GM19099 (cell line): ENCODE measurements around the gene NELL2.

ENCODE experiments used
- POLR2A ChIP-seq: IDR thresholded peaks from 3 replicates; pipeline ENCODE4 v1.6.1; 2011; ENCODE audit warnings: low read depth; ENCODE audit not compliant: insufficient read length; ENCODE audit errors: extremely low read depth

The NELL2 gene

GRCh38 chr12:44626883-44627282 is 249.2 kb downstream of the NELL2 start:
- TF ChIP-seq POLR2A, result no peak

GRCh38 chr12:44618946-44619345 is 257.2 kb downstream of the NELL2 start:
- TF ChIP-seq POLR2A, result no peak

DNA sequence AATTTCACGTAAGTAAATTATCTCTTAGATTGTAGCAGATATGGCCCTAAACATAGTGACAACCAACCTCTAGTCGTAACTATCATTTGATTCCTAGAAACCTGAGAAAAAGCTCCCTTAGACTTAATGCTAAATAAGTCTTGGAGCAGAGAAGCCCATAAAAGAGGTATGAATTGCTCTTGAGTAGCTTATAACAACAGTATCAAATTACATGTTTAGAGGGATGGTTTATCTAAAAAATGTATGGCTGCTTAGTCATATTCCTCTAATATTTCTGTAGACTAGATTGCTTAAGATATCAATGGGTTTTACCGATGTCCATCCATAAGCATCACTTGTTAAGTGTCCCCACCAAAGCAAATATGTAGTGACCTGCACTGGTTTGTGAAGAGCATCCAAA is 259.7 kb downstream of the NELL2 start:
- TF ChIP-seq POLR2A, result no peak

DNA sequence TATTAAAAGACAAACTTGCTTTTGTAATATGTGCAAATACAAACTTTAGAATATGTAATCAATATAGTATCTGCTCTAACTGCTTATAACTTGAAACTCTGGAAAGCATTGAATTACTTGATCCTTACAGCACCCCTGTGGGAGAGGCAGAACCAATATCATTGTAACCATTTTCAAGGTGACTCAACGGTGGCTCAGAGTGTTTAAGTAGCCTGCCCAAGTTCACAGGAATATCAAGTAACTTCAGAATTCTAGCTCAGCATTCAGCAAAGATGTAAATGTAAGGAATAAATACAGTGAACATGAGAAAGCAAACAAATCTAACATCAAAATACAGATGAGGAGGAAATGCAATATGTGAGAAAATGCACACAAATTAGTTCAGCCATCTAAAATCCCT is 264.6 kb downstream of the NELL2 start:
- no peak for TF ChIP-seq POLR2A

DNA sequence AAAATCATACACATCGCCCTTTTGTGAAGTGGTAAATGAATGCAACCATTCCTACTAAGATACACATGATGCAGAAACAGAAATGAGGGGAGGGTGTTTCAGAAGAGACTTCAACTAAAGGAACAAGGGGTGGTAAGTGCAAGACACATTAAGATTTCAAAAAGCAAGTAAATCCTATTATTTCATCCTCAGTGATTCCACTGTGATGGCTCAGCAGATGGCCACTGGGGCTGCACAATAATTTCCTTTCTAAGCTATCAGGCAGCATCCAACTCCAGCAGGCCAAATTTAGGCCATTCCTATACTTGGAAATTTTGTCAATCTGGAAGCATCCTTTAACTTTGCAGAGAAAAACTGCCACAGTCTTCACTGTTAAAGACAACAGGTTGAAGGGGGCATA is 272.4 kb downstream of the NELL2 start:
- TF ChIP-seq POLR2A, result no peak

DNA sequence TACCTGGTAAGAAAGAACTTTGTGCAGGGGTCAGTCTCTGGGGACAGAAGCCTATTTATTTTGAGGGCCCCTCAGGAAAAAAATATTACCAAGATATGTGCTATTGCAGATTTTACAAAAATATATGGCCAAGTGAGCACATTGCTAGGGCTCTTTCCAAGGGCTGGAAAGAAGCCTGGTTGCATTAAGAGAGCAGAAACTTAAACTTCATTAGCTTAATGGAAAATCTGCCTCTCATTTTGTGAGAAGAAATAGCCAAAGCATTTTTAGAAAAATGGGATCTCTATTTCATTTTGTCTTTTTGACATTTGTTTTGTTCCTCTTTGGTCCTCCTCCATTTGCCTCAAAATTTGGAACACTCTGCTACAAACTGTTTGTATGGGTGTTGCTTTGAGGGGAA is 283.5 kb downstream of the NELL2 start:
- no peak for TF ChIP-seq POLR2A

DNA sequence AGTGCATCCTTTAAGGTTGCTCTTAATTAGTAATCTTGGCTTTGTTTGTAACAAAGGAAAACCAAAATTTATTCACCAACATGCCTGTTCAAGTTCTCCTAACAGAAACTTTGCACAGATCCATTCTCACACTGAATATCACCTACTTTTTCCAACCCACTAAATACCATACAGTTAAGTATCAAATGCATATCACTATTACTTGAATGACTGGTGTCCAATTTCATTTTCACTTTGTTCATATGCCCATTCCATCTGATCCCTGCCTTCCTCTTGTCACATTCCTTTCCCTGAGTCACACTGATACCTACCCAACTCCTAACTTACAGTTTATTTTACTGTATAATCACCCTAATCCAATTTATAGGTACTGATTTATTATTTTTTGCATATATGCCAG is 286.4 kb downstream of the NELL2 start:
- TF ChIP-seq POLR2A, result no peak

- no peak for TF ChIP-seq POLR2A
Observed at GRCh38 chr12:44588651-44589050, 287.5 kb downstream of the NELL2 start.

DNA sequence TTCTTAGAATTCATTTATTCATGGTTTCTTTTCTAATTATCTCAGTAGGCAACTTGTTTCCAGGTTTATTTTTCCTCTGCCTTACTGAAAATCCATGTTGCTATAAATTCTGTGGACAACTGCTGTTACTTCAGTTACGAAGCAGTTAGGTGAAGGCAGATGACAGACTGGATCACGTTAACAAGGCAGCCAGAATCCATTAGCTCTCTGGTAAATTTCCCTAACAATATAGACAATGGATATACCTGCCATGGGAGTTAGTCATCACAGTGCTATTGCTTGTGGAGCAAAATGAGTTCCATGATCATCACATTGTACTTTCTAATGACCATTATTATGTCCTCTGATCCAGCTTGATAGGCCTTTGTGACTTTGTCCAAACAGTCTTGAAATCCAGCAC is 291.5 kb downstream of the NELL2 start:
- TF ChIP-seq POLR2A, result no peak

- no peak for TF ChIP-seq POLR2A
Observed at GRCh38 chr12:44582521-44582920, 293.6 kb downstream of the NELL2 start.

- no peak for TF ChIP-seq POLR2A
Observed at GRCh38 chr12:44581642-44582242, 294.4 kb downstream of the NELL2 start.

DNA sequence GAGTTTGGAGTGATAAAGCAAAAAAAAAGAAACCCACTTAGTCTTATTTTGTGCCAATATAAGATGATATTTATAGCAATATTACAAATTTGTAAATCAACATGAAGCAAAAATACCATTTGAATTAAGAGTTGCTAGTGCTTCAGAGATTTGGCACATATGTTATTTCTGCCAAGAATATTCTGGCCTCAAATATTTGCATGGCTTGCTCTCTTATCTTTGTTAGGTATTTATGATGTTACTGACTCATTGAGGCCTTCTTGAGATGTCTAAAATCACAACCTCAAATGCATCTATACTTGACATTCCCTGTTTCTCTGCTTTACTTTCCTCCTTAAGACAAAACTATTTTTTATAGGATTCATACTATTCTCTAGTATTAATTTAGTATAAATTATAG is 301.5 kb downstream of the NELL2 start:
- no peak for TF ChIP-seq POLR2A

DNA sequence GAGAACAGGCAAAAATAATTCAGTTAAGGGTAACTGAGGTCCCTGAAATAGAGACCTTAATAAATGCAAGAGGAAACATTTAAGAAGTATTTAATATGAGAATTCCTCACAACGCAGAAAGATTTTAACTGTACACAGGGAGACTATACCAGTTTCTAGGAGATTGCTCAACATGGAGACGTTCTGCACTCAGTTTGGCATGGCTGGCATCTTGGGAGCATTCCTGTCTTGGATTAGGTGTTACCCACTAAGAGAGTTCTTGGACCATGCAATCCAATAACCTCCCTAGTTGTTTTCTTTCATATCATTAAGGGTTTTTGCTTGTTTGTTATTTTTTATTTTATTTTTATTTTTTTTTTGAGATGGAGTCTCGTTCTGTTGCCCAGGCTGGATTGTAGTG is 302.4 kb downstream of the NELL2 start:
- TF ChIP-seq POLR2A, result no peak

GRCh38 chr12:44571006-44571550 is 305.0 kb downstream of the NELL2 start:
- TF ChIP-seq POLR2A, result no peak

GRCh38 chr12:44570036-44570583 is 306.0 kb downstream of the NELL2 start:
- TF ChIP-seq POLR2A, result no peak

- TF ChIP-seq POLR2A, result no peak
Observed at GRCh38 chr12:44565163-44565562, 311.0 kb downstream of the NELL2 start.

DNA sequence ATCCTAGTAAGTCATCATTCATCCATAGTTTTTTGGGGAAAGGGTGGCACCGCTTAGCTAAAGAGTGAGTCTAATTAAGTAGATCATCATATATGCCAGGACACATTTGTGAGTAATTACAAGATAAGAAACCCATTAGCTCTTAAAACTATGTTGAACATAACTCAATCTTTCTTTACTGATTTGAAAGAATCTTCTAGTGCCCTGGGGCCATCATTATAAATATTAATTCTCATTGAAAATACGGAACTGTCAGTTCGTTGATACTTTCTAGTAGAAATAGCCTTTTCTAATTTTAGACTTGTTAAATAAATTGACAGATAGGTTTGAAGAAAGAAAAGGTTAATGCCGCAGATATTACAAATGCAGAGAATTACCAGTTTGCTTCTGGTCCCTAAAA is 312.6 kb downstream of the NELL2 start:
- TF ChIP-seq POLR2A, result no peak
